Natural killer cell treated with Interleukin-12 subunit alpha and Interleukin-12 subunit beta and Interleukin-15 and Interleukin-18, amount 100 ng/mL, for 72 hours (primary cell): Measurements from ENCODE around the gene PRSS8. TPM values are rescaled to one million over a fixed set of nuclear protein-coding genes. Genes with fewer than 3 reads are reported as not detected.
"Not testable (repeated sequence)": the region's sequence is repeated elsewhere in the genome, so short reads cannot be mapped to it uniquely, and the experiment has no call there.

Source experiments
- ATAC-seq, 2 donors: fragments of 150-1000 bp; cut with Tn5 transposase in 1 of 2; sonication (Bioruptor Pico), chemical (Tn5 transposase) in 1 of 2; 2 replicates each; pipeline ENCODE4 v1.10.0; 2021
- DNase-seq: peaks from one replicate; pipeline ENCODE4 v3.0.0; 2022; ENCODE audit warnings: low spot score
- H3K27ac Mint-ChIP-seq, 2 donors: 1 replicate in 1 of 2; 2 replicates in 1 of 2; pipeline ENCODE4 v1.8.0; 2022; ENCODE audit warnings: mixed read lengths in 2 of 2, mild to moderate bottlenecking in 1 of 2, moderate library complexity in 1 of 2
- H3K27me3 Mint-ChIP-seq, 2 donors: 1 replicate in 1 of 2; 2 replicates in 1 of 2; pipeline ENCODE4 v1.8.0; 2022; ENCODE audit warnings: mixed read lengths in 2 of 2
- H3K36me3 Mint-ChIP-seq: one replicate; pipeline ENCODE4 v1.8.0; 2022; ENCODE audit warnings: mixed read lengths
- H3K4me1 Mint-ChIP-seq, 2 donors: 1 replicate in 1 of 2; 2 replicates in 1 of 2; pipeline ENCODE4 v1.8.0; 2022; ENCODE audit warnings: low read depth in 2 of 2, mixed read lengths in 2 of 2, mild to moderate bottlenecking in 1 of 2
- H3K4me3 Mint-ChIP-seq: one replicate; pipeline ENCODE4 v1.8.0; 2022; ENCODE audit warnings: mixed read lengths
- H3K9me3 Mint-ChIP-seq: 2 replicates; pipeline ENCODE4 v1.8.0; 2022; ENCODE audit warnings: mixed read lengths
- total RNA-seq, 2 donors: library from RNA; stranded (reverse); gene quantifications; one replicate each; pipeline ENCODE4 v1.2.3, GENCODE V29; 2022

The PRSS8 gene
- total RNA-seq, 2 donors from 2014 or later: not detected

- H3K27me3 Mint-ChIP-seq, DNase-seq, ATAC-seq, H3K36me3 Mint-ChIP-seq, H3K4me3 Mint-ChIP-seq, H3K9me3 Mint-ChIP-seq: not testable (repeated sequence)
- Mint-ChIP-seq H3K27ac (peak overlapping the region in 1 of 2 donors; percentile 73), H3K4me1 (peaks cover 9 to 13% of the 10 kb centered on the region in 2 donors)
Measured at GRCh38 chr16:31141071-31141469, 5.5 kb upstream of the PRSS8 start.

DNA sequence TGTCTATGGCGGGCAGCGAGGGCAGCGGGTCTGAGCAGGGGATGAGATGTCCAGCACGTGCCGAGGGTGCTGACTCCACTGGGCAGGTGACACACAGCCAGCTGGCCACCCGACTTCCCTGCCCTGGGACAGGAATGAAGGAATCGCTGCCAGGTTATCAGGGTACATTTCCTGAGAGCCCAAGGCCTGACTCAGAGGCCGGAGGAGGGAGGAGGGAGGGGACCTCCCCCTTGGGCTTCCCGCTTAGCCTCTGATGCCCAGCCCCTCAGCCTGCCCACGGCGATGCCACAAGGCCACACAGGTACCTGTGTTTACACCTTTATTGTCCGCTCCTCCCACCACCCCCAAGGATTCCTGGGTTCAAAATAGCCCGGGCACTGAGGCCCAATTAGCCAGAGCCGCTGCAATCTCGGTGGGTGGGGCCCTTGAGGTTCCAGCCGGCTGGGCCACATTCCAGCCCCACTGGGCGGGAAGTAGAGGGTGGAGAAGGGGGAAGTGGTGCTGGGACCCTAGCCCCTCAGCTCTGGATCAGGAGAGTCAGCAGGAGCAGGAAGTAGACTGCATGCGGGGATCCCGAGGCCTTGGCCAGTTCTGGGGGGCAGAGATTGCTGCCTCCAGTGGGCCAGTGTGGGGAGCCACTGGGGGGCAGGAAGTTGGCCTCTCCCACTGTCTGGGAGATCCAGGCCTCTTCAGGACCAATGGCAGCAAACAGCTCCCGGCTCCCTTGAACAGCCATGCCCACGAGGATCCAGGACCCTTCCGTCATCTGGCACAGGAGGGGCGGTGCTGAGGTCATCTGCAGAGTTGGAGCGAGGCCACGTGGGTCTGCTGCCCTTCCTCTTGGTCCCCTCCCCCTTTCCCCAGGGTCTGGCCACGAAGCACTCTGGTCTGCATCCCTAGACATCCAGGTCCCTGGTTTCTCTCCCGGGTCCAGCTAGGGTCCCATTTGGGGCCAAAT, 3.4 kb upstream of the PRSS8 start:
- Mint-ChIP-seq H3K27ac (no peak overlapping the region), H3K4me3 (no peak overlapping the region), H3K36me3 (no peaks in the 10 kb centered on the region), H3K4me1 (peaks cover 6 to 10% of the 10 kb centered on the region in 2 donors), H3K9me3 (no peaks in the 10 kb centered on the region), H3K27me3 (no peaks in the 10 kb centered on the region)
- DNase-seq (peak; percentile 44), ATAC-seq (no peak)

GRCh38 chr16:31136822-31137499, 1.4 kb upstream of the PRSS8 start:
- H3K27me3 Mint-ChIP-seq, H3K36me3 Mint-ChIP-seq, H3K9me3 Mint-ChIP-seq, H3K4me3 Mint-ChIP-seq, H3K4me1 Mint-ChIP-seq, ATAC-seq, DNase-seq, H3K27ac Mint-ChIP-seq: not testable (repeated sequence)

- H3K27ac Mint-ChIP-seq: no peak overlapping the region
- ATAC-seq (no peak), DNase-seq (no peak)
- no peak overlapping the region for H3K4me3 Mint-ChIP-seq
- no peaks in the 10 kb centered on the region for H3K36me3 Mint-ChIP-seq
- no peaks in the 10 kb centered on the region for H3K27me3 Mint-ChIP-seq
- H3K9me3 Mint-ChIP-seq: no peaks in the 10 kb centered on the region
- no peaks in the 10 kb centered on the region for H3K4me1 Mint-ChIP-seq
Measured at GRCh38 chr16:31136287-31136662, 748 bp upstream of the PRSS8 start.

DNA sequence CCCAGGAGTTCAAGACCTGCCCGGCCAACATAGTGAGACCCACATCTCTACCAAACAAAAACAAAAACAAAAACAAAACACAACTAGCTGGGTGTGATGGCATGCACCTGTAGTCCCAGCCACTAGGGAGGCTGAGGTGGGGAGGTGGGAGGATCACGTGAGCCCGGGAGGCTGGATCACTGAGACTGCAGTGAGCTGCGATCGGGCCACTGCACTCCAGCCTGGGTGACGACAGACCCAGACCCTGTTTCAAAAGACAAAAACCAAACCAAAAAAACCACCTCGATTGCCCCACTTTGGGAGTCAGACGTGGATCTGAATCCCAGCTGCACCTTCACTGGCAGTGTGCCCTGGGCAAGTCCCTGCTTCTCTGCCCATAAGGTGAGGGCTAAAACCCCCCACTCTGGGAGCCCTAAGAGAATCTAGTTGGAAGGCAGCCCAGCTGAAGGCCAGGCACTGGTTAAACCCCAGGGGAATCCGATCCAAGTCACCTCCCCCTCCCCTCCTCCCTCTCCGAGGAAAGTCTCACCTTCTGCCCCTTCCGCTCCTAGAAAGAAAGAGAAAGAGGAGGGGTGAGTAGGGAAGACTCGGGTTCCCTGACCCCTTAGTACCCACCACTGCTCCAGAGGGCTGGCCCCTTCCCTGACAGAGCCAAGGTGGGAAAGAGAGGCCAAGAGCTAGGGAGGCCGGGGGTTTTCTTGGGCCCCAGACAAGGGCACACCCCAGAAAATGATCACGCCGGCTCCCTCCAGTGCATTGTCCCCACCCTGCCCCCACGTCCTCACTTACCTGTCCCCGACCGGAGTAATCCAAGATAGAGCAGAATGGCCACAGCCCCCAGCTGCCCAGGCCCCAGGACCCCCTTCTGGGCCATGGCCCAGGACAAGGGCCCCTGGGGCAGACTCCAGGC, 647 bp downstream of the PRSS8 start:
- Mint-ChIP-seq H3K27me3 (no peaks in the 10 kb centered on the region), H3K4me3 (no peak overlapping the region), H3K36me3 (no peaks in the 10 kb centered on the region), H3K9me3 (no peaks in the 10 kb centered on the region), H3K27ac (no peak overlapping the region), H3K4me1 (no peaks in the 10 kb centered on the region)
- ATAC-seq (no peak), DNase-seq (no peak)

GRCh38 chr16:31134091-31134571, 1.4 kb downstream of the PRSS8 start:
- Mint-ChIP-seq H3K4me3 (no peak overlapping the region), H3K36me3 (no peaks in the 10 kb centered on the region), H3K9me3 (no peaks in the 10 kb centered on the region), H3K4me1 (no peaks in the 10 kb centered on the region), H3K27ac (no peak overlapping the region), H3K27me3 (no peaks in the 10 kb centered on the region)
- no peak for ATAC-seq
- no peak for DNase-seq

GRCh38 chr16:31133046-31133501, 2.5 kb downstream of the PRSS8 start:
- Mint-ChIP-seq H3K36me3 (no peaks in the 10 kb centered on the region), H3K27ac (no peak overlapping the region), H3K4me3 (no peak overlapping the region), H3K27me3 (no peaks in the 10 kb centered on the region), H3K9me3 (no peaks in the 10 kb centered on the region), H3K4me1 (peaks cover 0 to 7% of the 10 kb centered on the region in 2 donors)
- DNase-seq: no peak
- no peak for ATAC-seq

DNA sequence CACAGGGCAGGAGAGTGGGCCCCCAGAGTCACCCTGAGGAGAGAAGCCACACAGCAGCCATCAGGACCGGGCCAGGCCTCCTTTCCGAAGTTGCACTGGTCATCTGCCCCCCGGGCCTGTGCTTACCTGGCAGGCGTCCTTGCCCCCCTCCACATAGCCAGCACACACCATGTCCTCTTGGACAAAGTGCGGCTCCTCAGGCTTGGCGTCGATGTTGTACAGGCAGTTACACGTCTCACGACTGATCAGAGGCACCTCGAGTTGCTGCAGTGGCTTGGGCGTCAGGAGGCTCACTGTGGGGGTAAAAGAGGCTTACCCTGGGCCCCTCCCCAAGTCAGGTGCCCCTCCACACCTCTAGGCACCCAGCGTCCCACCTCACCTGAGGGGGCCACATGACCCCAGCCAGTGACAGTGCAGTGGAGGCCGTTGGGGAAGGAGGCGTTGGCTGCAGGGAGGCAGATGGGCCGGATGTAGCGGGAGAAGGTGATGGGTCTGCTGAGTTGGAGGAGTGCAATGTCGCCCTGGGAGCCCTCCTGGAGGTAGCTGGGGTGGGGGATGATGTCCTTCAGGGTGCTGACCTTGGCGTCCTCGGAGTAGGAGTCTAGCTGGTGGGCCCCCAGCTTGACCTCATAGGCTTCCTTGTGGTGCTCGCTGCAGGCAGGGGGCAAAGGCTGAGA, 3.1 kb downstream of the PRSS8 start:
- Mint-ChIP-seq H3K4me3 (no peak overlapping the region), H3K27ac (no peak overlapping the region), H3K9me3 (no peaks in the 10 kb centered on the region), H3K27me3 (no peaks in the 10 kb centered on the region), H3K4me1 (peaks cover 0 to 10% of the 10 kb centered on the region in 2 donors), H3K36me3 (no peaks in the 10 kb centered on the region)
- DNase-seq: no peak
- no peak for ATAC-seq

DNA sequence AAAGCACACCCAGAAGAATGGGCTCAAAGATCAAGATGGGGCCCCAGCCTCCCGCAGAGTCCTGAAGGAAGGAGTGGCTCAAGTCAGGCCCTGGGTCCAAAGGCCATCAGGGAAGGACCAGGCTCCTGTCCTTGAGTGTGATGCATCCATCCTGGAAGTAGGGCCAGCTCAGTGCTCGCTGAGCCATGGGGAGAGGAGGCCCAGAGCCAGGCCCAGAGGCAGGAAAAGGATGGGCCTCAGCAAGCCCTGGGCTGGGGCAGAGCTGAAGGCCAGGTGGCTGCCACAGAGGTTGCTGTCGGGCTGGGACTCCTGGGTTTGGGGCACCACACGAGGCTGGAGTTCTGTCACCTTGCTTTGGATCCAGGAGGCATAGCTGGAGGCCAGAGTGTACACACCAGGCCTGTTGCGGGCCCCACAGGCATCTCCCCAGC, 3.7 kb downstream of the PRSS8 start:
- H3K27me3 Mint-ChIP-seq: no peaks in the 10 kb centered on the region
- H3K27ac Mint-ChIP-seq: no peak overlapping the region
- H3K9me3 Mint-ChIP-seq: no peaks in the 10 kb centered on the region
- H3K4me3 Mint-ChIP-seq: no peak overlapping the region
- no peaks in the 10 kb centered on the region for H3K36me3 Mint-ChIP-seq
- H3K4me1 Mint-ChIP-seq: peaks cover 0 to 10% of the 10 kb centered on the region in 2 donors
- DNase-seq: no peak
- no peak for ATAC-seq

- H3K27me3 Mint-ChIP-seq: no peaks in the 10 kb centered on the region
- H3K4me1 Mint-ChIP-seq: peaks cover 0 to 10% of the 10 kb centered on the region in 2 donors
- H3K4me3 Mint-ChIP-seq: no peak overlapping the region
- no peak for DNase-seq
- H3K36me3 Mint-ChIP-seq: no peaks in the 10 kb centered on the region
- no peak overlapping the region for H3K27ac Mint-ChIP-seq
- no peaks in the 10 kb centered on the region for H3K9me3 Mint-ChIP-seq
- ATAC-seq: no peak
Measured at GRCh38 chr16:31131416-31131815, 4.1 kb downstream of the PRSS8 start.

GRCh38 chr16:31130899-31131298, 4.6 kb downstream of the PRSS8 start:
- H3K27me3 Mint-ChIP-seq: no peaks in the 10 kb centered on the region
- peaks cover 3 to 14% of the 10 kb centered on the region in 2 donors for H3K4me1 Mint-ChIP-seq
- no peak overlapping the region for H3K27ac Mint-ChIP-seq
- no peaks in the 10 kb centered on the region for H3K36me3 Mint-ChIP-seq
- no peak overlapping the region for H3K4me3 Mint-ChIP-seq
- DNase-seq (no peak), ATAC-seq (no peak)
- H3K9me3 Mint-ChIP-seq: no peaks in the 10 kb centered on the region

DNA sequence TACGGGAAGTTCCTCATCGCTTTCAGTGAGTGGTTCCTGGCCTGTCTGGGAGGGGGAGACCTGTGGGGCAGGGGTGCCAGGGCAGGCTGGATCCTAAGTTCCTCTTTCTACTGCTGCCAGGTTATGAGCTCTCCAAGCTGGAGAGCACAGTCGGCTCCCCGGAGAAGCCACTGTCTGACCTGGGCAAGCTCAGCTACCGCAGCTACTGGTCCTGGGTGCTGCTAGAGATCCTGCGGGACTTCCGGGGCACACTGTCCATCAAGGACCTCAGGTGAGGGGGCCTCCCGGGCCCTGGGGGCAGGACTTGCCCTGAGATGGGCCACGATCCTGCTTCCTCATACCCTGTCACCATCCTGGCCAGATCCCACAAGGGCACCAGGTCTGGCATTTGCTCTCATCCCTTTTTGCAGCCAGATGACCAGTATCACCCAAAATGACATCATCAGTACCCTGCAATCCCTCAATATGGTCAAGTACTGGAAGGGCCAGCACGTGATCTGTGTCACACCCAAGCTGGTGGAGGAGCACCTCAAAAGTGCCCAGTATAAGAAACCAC, 5.1 kb downstream of the PRSS8 start:
- Mint-ChIP-seq H3K4me3 (no peak overlapping the region), H3K27me3 (no peaks in the 10 kb centered on the region), H3K27ac (no peak overlapping the region), H3K9me3 (no peaks in the 10 kb centered on the region), H3K36me3 (no peaks in the 10 kb centered on the region), H3K4me1 (peaks cover 6 to 14% of the 10 kb centered on the region in 2 donors)
- ATAC-seq: no peak
- DNase-seq: no peak
